ENCODE results near the gene CCNQ.

GRCh38 chrX:153627675-153628111, 28.8 kb upstream of the CCNQ start:
- TF ChIP-seq EP300 (IDR thresholded peaks at IDR 0.05; ENCODE audit: borderline replicate concordance) (no peak), RAD21 (IDR thresholded peaks at IDR 0.05; ENCODE audit: low read depth) (no peak), CREB1 (IDR thresholded peaks at IDR 0.05; ENCODE audit: low read depth) (no peak), TCF12 (IDR thresholded peaks at IDR 0.05; ENCODE audit: low read depth) (no peak), REST (IDR thresholded peaks at IDR 0.05; ENCODE audit: low read depth) (no peak), TAF1 (IDR thresholded peaks at IDR 0.05; ENCODE audit: low read depth) (no peak), NFIC (IDR thresholded peaks at IDR 0.05) (no peak), YY1 (IDR thresholded peaks at IDR 0.05; ENCODE audit: low read depth) (no peak), TEAD4 (IDR thresholded peaks at IDR 0.05) (no peak), USF1 (IDR thresholded peaks at IDR 0.05) (no peak), EGR1 (IDR thresholded peaks at IDR 0.05) (no peak), MAX (IDR thresholded peaks at IDR 0.05) (no peak), ZBTB7A (IDR thresholded peaks at IDR 0.05; ENCODE audit: low read depth) (no peak)

Measured in Ishikawa (cell line).